Transverse colon (tissue), 4 donors: Measurements from ENCODE around the gene ERGIC3. TPM values are rescaled to one million over a fixed set of nuclear protein-coding genes. Genes with fewer than 3 reads are reported as not detected.
"Not testable (repeated sequence)": the region's sequence is repeated elsewhere in the genome, so short reads cannot be mapped to it uniquely, and the experiment has no call there.

Experiments
- DNase-seq: peaks from one replicate; pipeline ENCODE4 v3.0.0-alpha.2; 2019
- H3K27ac ChIP-seq, 4 donors: fragments of 200-600 bp; sonication (generic); 2 replicates each; pipeline ENCODE4 v1.5.1; 2016 to 2018; ENCODE audit warnings: inconsistent platforms in 4 of 4
- H3K27me3 ChIP-seq: fragments of 200-600 bp; sonication (generic); 2 replicates; pipeline ENCODE4 v1.5.1; 2017; ENCODE audit warnings: inconsistent platforms
- H3K36me3 ChIP-seq, 4 donors: fragments of 200-600 bp; sonication (generic); 2 replicates each; pipeline ENCODE4 v1.5.1; 2017 to 2019; ENCODE audit warnings: inconsistent platforms in 4 of 4
- H3K4me1 ChIP-seq, 4 donors: fragments of 200-600 bp; sonication (generic); 2 replicates each; pipeline ENCODE4 v1.5.1; 2017 to 2020; ENCODE audit warnings: inconsistent platforms in 4 of 4
- H3K4me3 ChIP-seq, 4 donors: fragments of 200-600 bp; sonication (generic); 1 replicate in 1 of 4; 2 replicates in 3 of 4; pipeline versions ENCODE4 v1.5.1 to v1.6.1; 2017 to 2019; ENCODE audit warnings: inconsistent platforms in 4 of 4
- H3K9me3 ChIP-seq, 2 donors: fragments of 200-600 bp; sonication (generic); 2 replicates each; pipeline ENCODE4 v1.5.1; 2017 to 2019; ENCODE audit warnings: inconsistent platforms in 2 of 2
- CTCF ChIP-seq, 5 experiments: fragments of 200-600 bp in 3 of 5; fragments of 450-650 bp in 2 of 5; sonication (generic) in 3 of 5; IDR thresholded peaks; 1 replicate in 2 of 5; 2 replicates in 3 of 5; pipeline ENCODE4 v1.5.1; 2016 to 2017; ENCODE audit warnings: antibody characterized with exemption in 5 of 5, inconsistent platforms in 3 of 5, mild to moderate bottlenecking in 2 of 5, moderate library complexity in 1 of 5
- EP300 ChIP-seq: sonication (generic); formaldehyde crosslinking; IDR thresholded peaks from one replicate; pipeline ENCODE4 v1.6.1; 2017; ENCODE audit warnings: antibody characterized with exemption, low read depth
- POLR2A ChIP-seq: fragments of 450-650 bp; IDR thresholded peaks from one replicate; pipeline ENCODE4 v1.6.1; 2016; ENCODE audit warnings: antibody characterized with exemption, mild to moderate bottlenecking, moderate library complexity
- POLR2AphosphoS5 ChIP-seq, 3 donors: sonication (generic); formaldehyde crosslinking; IDR thresholded peaks; one replicate each; pipeline ENCODE4 v1.6.1; 2016; ENCODE audit warnings: antibody characterized with exemption in 3 of 3
- WGBS, 2 donors: methylation state at CpG; one replicate each; pipeline ENCODE4 v1.1.5; 2018; ENCODE audit warnings: low coverage in 1 of 2; 5-methylcytosine and 5-hydroxymethylcytosine counted together
- in situ Hi-C, 4 donors: fragments of 200-750 bp; cut with MboI; loops; one replicate each; pipeline versions ENCODE4 v1.15.0 to v1.15.1; 2017; ENCODE audit warnings: low sequenced_read_pairs in 3 of 4, low pct_ligation_motif_present in 1 of 4, low pct_unique_long_range_greater_than_20kb in 1 of 4
- intact Hi-C: fragments of 100-400 bp; cut with DNase I; formaldehyde crosslinking; loops from one replicate; pipeline ENCODE4 v1.15.1; 2023; ENCODE audit warnings: low total_unique reads
- total RNA-seq, 4 donors: library from RNA; depleted of rRNA; stranded (reverse); fragments of >200 nt; gene quantifications; one replicate each; pipeline ENCODE4 v1.1.0, GENCODE V29; 2016

ERGIC3 gene
- total RNA-seq, 4 donors from 2014 or later = 115 to 398 (median 237) TPM

- Histone ChIP-seq H3K9me3 (no peaks in the 10 kb centered on the region), H3K4me3 (no peak overlapping the region), H3K4me1 (peaks cover 0 to 15% (median 8%) of the 10 kb centered on the region in 4 donors), H3K27ac (no peak overlapping the region), H3K36me3 (no peaks in the 10 kb centered on the region), H3K27me3 (no peaks in the 10 kb centered on the region)
- no peak for TF ChIP-seq CTCF (IDR thresholded peaks at IDR 0.05)
- TF ChIP-seq POLR2A = no peak
- TF ChIP-seq POLR2AphosphoS5 (IDR thresholded peaks at IDR 0.05) = no peak
- TF ChIP-seq EP300 = no peak
- in situ Hi-C loops (no loop called here), intact Hi-C loops (no loop called here)
- peak; percentile 69 for DNase-seq
- 56 to 63% methylated on average over 6 to 11 of the region's 11 CpGs for WGBS, 2 donors
These were observed 2.1 kb upstream of the ERGIC3 start for GRCh38 chr20:35539756-35540212.

- peak overlapping the region in 3 of 4 donors; percentile 74 to 88 (median 74) for H3K4me3 ChIP-seq
- in situ Hi-C loops = no loop called here
- no peak for TF ChIP-seq CTCF (IDR thresholded peaks at IDR 0.05)
- intact Hi-C loops = no loop called here
- 32% methylated on average over 13 of the region's 13 CpGs; no CpG with 5 or more reads in 1 of the 2 donors for WGBS, 2 donors
- H3K27me3 ChIP-seq = no peaks in the 10 kb centered on the region
- H3K4me1 ChIP-seq = peaks cover 0 to 15% (median 8%) of the 10 kb centered on the region in 4 donors
- DNase-seq = no peak
- H3K36me3 ChIP-seq = no peaks in the 10 kb centered on the region
- H3K27ac ChIP-seq = peak overlapping the region in 1 of 4 donors; percentile 89
- no peaks in the 10 kb centered on the region for H3K9me3 ChIP-seq
These were observed 628 bp upstream of the ERGIC3 start for GRCh38 chr20:35541118-35541782.

GRCh38 chr20:35542990-35543389 is 1.1 kb downstream of the ERGIC3 start:
- Histone ChIP-seq H3K9me3 (no peaks in the 10 kb centered on the region), H3K27me3 (no peaks in the 10 kb centered on the region), H3K4me1 (peaks cover 0 to 15% (median 8%) of the 10 kb centered on the region in 4 donors), H3K36me3 (peaks cover 0 to 4% (median under 1%) of the 10 kb centered on the region in 4 donors), H3K27ac (no peak overlapping the region), H3K4me3 (no peak overlapping the region)
- no peak for TF ChIP-seq POLR2A
- TF ChIP-seq POLR2AphosphoS5 (IDR thresholded peaks at IDR 0.05) = no peak
- TF ChIP-seq EP300 = no peak
- no peak for TF ChIP-seq CTCF (IDR thresholded peaks at IDR 0.05)
- in situ Hi-C loops = no loop called here
- intact Hi-C loops = no loop called here
- DNase-seq = no peak
- 100% methylated on average over 1 of the region's 1 CpG for WGBS, 2 donors

- DNase-seq = no peak
- peaks cover 0 to 19% (median 8%) of the 10 kb centered on the region in 4 donors for H3K36me3 ChIP-seq
- 96% methylated on average over 16 of the region's 16 CpGs; no CpG with 5 or more reads in 1 of the 2 donors for WGBS, 2 donors
- H3K27ac ChIP-seq = no peak overlapping the region
- H3K27me3 ChIP-seq = no peaks in the 10 kb centered on the region
- no peaks in the 10 kb centered on the region for H3K9me3 ChIP-seq
- no peak overlapping the region for H3K4me3 ChIP-seq
- in situ Hi-C loops (no loop called here), intact Hi-C loops (no loop called here)
- H3K4me1 ChIP-seq = peaks cover 0 to 15% (median 8%) of the 10 kb centered on the region in 4 donors
- TF ChIP-seq CTCF (IDR thresholded peaks at IDR 0.05) (no peak), POLR2A (no peak), POLR2AphosphoS5 (IDR thresholded peaks at IDR 0.05) (no peak), EP300 (no peak)
These were observed 2.6 kb downstream of the ERGIC3 start for GRCh38 chr20:35544436-35544835.

GRCh38 chr20:35544941-35545340 is 3.1 kb downstream of the ERGIC3 start:
- 89% methylated on average over 6 of the region's 7 CpGs; no CpG with 5 or more reads in 1 of the 2 donors for WGBS, 2 donors
- H3K9me3 ChIP-seq, H3K27me3 ChIP-seq, intact Hi-C loops, H3K27ac ChIP-seq, in situ Hi-C loops, H3K4me3 ChIP-seq, DNase-seq: not testable (repeated sequence)
- peaks cover 0 to 24% (median 10%) of the 10 kb centered on the region in 4 donors for H3K36me3 ChIP-seq
- H3K4me1 ChIP-seq = peaks cover 0 to 15% (median 8%) of the 10 kb centered on the region in 4 donors
